ENCODE measurements around the gene DACH1.

DNA sequence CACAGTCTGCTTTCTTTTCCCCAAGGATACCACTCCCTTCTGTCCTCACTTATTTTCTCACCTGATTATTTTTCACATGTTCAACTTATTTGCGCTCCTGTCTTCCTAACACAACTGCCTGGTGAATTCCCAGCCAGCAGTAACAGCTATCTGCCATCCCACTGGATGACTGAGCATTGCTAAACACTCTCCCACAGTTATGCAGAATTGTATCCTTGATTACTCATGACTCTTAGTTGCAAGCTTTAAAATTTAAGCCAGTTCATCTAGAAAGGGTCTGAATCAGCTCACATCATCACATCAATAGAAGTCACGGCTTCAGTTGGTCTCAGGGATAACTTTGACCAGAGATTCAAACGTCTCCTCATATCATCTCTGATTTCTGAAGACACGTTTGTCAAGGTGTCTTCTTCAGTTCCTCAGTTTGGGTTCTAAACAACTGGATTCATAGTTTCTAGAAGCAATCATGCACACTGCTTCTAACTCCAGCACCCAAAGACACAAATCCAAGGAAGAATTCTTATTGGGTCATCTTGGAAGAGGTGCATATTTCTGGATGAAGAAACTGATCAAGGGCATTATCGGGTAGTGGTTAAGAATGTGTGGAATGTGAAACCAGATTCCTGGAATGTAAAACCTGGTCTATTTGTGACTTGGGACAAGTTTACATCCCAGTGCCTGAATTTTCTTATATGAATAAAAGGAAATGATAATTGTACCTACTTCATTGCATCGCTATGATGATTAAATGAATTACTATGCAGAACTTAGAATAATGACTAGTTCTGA lies 13.9 kb upstream of the DACH1 start:
- TF ChIP-seq, protein P1, sequence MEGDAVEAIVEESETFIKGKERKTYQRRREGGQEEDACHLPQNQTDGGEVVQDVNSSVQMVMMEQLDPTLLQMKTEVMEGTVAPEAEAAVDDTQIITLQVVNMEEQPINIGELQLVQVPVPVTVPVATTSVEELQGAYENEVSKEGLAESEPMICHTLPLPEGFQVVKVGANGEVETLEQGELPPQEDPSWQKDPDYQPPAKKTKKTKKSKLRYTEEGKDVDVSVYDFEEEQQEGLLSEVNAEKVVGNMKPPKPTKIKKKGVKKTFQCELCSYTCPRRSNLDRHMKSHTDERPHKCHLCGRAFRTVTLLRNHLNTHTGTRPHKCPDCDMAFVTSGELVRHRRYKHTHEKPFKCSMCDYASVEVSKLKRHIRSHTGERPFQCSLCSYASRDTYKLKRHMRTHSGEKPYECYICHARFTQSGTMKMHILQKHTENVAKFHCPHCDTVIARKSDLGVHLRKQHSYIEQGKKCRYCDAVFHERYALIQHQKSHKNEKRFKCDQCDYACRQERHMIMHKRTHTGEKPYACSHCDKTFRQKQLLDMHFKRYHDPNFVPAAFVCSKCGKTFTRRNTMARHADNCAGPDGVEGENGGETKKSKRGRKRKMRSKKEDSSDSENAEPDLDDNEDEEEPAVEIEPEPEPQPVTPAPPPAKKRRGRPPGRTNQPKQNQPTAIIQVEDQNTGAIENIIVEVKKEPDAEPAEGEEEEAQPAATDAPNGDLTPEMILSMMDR (IDR thresholded peaks at IDR 0.05): no peak
- TF ChIP-seq POLR2A (IDR thresholded peaks at IDR 0.05): no peak

All from esophagus squamous epithelium (tissue), 4 donors.